IMR-90 (cell line): ENCODE measurements around the gene ACOXL. TPM values are rescaled to one million over a fixed set of nuclear protein-coding genes. Genes with fewer than 3 reads are reported as not detected.

Experiments used
- ATAC-seq: fragments of 200-7000 bp; cut with Tn5 transposase; 2 replicates; pipeline ENCODE4 v1.9.1; 2020; ENCODE audit warnings: low read depth, mild to moderate bottlenecking, moderate library complexity
- BruUV-seq: library from RNA; stranded (reverse); fragments of 400-500 nt; replicated peaks from 2 replicates; lab custom pipeline; 2021; lab: Mats Ljungman, UMichigan
- CTCF ChIA-PET: fragments of 300-600 bp; formaldehyde crosslinking; extraction: SDS; loops from one replicate; lab custom pipeline; 2021; ENCODE audit warnings: antibody characterized with exemption; lab: Yijun Ruan, JAX
- POLR2A ChIA-PET: fragments of 300-600 bp; sonication (Branson Sonifier 250); formaldehyde crosslinking; loops from one replicate; lab custom pipeline; 2022; ENCODE audit warnings: antibody characterized with exemption; ENCODE audit not compliant: unreplicated experiment; lab: Charles Lee
- DNase-seq: peaks from one replicate; pipeline ENCODE4 v3.0.0; 2013
- H2AFZ ChIP-seq: replicated peaks from 2 replicates; pipeline ENCODE3; 2013; ENCODE audit warnings: low read length, mild to moderate bottlenecking; ENCODE audit not compliant: poor library complexity
- H2AK5ac ChIP-seq: 2 replicates; pipeline ENCODE4 v1.6.1; 2013; ENCODE audit warnings: low read depth, low read length, inconsistent platforms
- H2AK9ac ChIP-seq: replicated peaks from 2 replicates; pipeline ENCODE3; 2013; ENCODE audit warnings: mild to moderate bottlenecking, low read depth, low read length, moderate library complexity; ENCODE audit not compliant: poor library complexity
- H2BK120ac ChIP-seq: 2 replicates; pipeline ENCODE4 v1.6.1; 2013; ENCODE audit warnings: low read depth, low read length, inconsistent platforms
- H2BK15ac ChIP-seq: 3 replicates; pipeline ENCODE4 v1.6.1; 2013; ENCODE audit warnings: low read depth, low read length, inconsistent platforms
- H2BK20ac ChIP-seq: 2 replicates; pipeline ENCODE4 v1.6.1; 2013; ENCODE audit warnings: low read depth, mild to moderate bottlenecking, inconsistent platforms, low read length, moderate library complexity
- H2BK5ac ChIP-seq: 2 replicates; pipeline ENCODE4 v1.6.1; 2013; ENCODE audit warnings: mild to moderate bottlenecking, low read depth, low read length, inconsistent platforms; ENCODE audit not compliant: poor library complexity, severe bottlenecking
- H3K14ac ChIP-seq: replicated peaks from 2 replicates; pipeline ENCODE4 v1.6.1; 2013; ENCODE audit warnings: low read depth, low read length, inconsistent platforms
- H3K18ac ChIP-seq: 2 replicates; pipeline ENCODE4 v1.6.1; 2013; ENCODE audit warnings: low read depth, low read length, control low read depth
- H3K23ac ChIP-seq: 2 replicates; pipeline ENCODE4 v1.6.1; 2013; ENCODE audit warnings: low read depth, low read length, inconsistent platforms
- H3K27ac ChIP-seq: 2 replicates; pipeline ENCODE4 v1.5.1; 2013; ENCODE audit warnings: mild to moderate bottlenecking, control low read depth, low read length; ENCODE audit not compliant: insufficient read depth
- H3K27me3 ChIP-seq: 2 replicates; pipeline ENCODE4 v1.6.1; 2013; ENCODE audit warnings: low read length; ENCODE audit not compliant: control insufficient read depth, insufficient read depth
- H3K36me3 ChIP-seq: 2 replicates; pipeline ENCODE4 v1.6.1; 2013; ENCODE audit warnings: low read length, mixed read lengths; ENCODE audit not compliant: control insufficient read depth, insufficient read depth
- H3K4ac ChIP-seq: 2 replicates; pipeline ENCODE4 v1.6.1; 2013; ENCODE audit warnings: low read depth, low read length, inconsistent platforms
- H3K4me1 ChIP-seq: 2 replicates; pipeline ENCODE4 v1.6.1; 2013; ENCODE audit warnings: low read length, mixed read lengths; ENCODE audit not compliant: control insufficient read depth, insufficient read depth
- H3K4me2 ChIP-seq: 2 replicates; pipeline ENCODE4 v1.6.1; 2013; ENCODE audit warnings: low read depth, mild to moderate bottlenecking, control low read depth, low read length, moderate library complexity
- H3K4me3 ChIP-seq: 2 replicates; pipeline ENCODE4 v1.5.1; 2013; ENCODE audit warnings: low read depth, mild to moderate bottlenecking, control low read depth, low read length, moderate library complexity; ENCODE audit not compliant: insufficient read depth
- H3K56ac ChIP-seq: 2 replicates; pipeline ENCODE4 v1.6.1; 2013; ENCODE audit warnings: low read length, inconsistent platforms; ENCODE audit not compliant: insufficient read depth; ENCODE audit errors: extremely low read depth
- H3K79me1 ChIP-seq, 2 experiments: 2 replicates each; pipeline ENCODE4 v1.6.1; 2013; ENCODE audit warnings: low read length in 2 of 2, inconsistent platforms in 1 of 2, low read depth in 1 of 2
- H3K9ac ChIP-seq: 2 replicates; pipeline ENCODE4 v1.6.1; 2013; ENCODE audit warnings: low read depth, low read length, control low read depth
- H3K9me1 ChIP-seq: 2 replicates; pipeline ENCODE4 v1.6.1; 2013; ENCODE audit warnings: low read length, inconsistent platforms; ENCODE audit not compliant: insufficient read depth
- H3K9me3 ChIP-seq: 2 replicates; pipeline ENCODE4 v1.6.1; 2013; ENCODE audit warnings: low read length; ENCODE audit not compliant: control insufficient read depth, insufficient read depth
- H4K20me1 ChIP-seq: 2 replicates; pipeline ENCODE4 v1.6.1; 2013; ENCODE audit warnings: low read length, inconsistent platforms; ENCODE audit not compliant: insufficient read depth
- H4K5ac ChIP-seq: 2 replicates; pipeline ENCODE4 v1.6.1; 2013; ENCODE audit warnings: mild to moderate bottlenecking, low read depth, low read length, control low read depth
- H4K8ac ChIP-seq, 2 experiments: 2 replicates each; pipeline ENCODE4 v1.6.1; 2013; ENCODE audit warnings: low read depth in 2 of 2, low read length in 2 of 2, control low read depth in 1 of 2, inconsistent platforms in 1 of 2
- H4K91ac ChIP-seq: 2 replicates; pipeline ENCODE4 v1.6.1; 2013; ENCODE audit warnings: low read depth, low read length, inconsistent platforms; ENCODE audit not compliant: insufficient read depth
- CEBPB ChIP-seq: IDR thresholded peaks from 2 replicates; pipeline ENCODE4 v1.6.1; 2012; ENCODE audit warnings: low read depth, low read length, improper control_type of control experiment
- ELK1 ChIP-seq: fragments of 150-350 bp; IDR thresholded peaks from 2 replicates; pipeline ENCODE4 v1.6.1; 2016; ENCODE audit warnings: low read depth, mild to moderate bottlenecking, low read length, moderate library complexity, borderline replicate concordance
- WGBS, 2 experiments: methylation state at CpG; one replicate each; pipeline versions ENCODE4 v1.1.5 to v1.1.7; 2013; ENCODE audit warnings: missing lambda C conversion rate in 2 of 2; ENCODE audit not compliant: insufficient read length in 1 of 2; ENCODE audit errors: extremely low coverage in 2 of 2; 5-methylcytosine and 5-hydroxymethylcytosine counted together
- dilution Hi-C: fragments of 300-500 bp; cut with HindIII; formaldehyde crosslinking; loops from one replicate; pipeline ENCODE4 v1.14.3; 2018; ENCODE audit warnings: low sequenced_read_pairs; ENCODE audit not compliant: unreplicated experiment
- in situ Hi-C: fragments of 300-500 bp; cut with MboI; formaldehyde crosslinking; loops from 3 replicates; pipeline ENCODE4 v1.14.3; 2019; ENCODE audit warnings: low sequenced_read_pairs, inconsistent platforms, mixed read lengths
- intact Hi-C: fragments of 100-400 bp; cut with micrococcal nuclease; formaldehyde crosslinking; loops from 2 replicates; pipeline ENCODE4 v1.10.0; 2022
- polyA plus RNA-seq, 3 experiments: library from polyadenylated mRNA; depleted of rRNA; stranded (reverse); fragments of >200 nt; gene quantifications; 2 replicates each; pipeline ENCODE4 v1.2.3, GENCODE V29; 2012; ENCODE audit warnings: low replicate concordance in 1 of 3
- total RNA-seq: library from RNA; depleted of rRNA; stranded (reverse); fragments of >200 nt; gene quantifications from 2 replicates; pipeline ENCODE4 v1.2.3, GENCODE V29; 2012

The ACOXL gene
- total and polyA plus RNA-seq, 2 of the 4 experiments (the other 2 are of a cell fraction) = not detected

GRCh38 chr2:110702514-110703380, 29.6 kb upstream of the ACOXL start (continued):
- no peak for TF ChIP-seq CEBPB

GRCh38 chr2:110707386-110707965, 24.9 kb upstream of the ACOXL start:
- no peak for DNase-seq
- Histone ChIP-seq H4K20me1 (no peaks in the 10 kb centered on the region), H3K9me1 (no peaks in the 10 kb centered on the region), H3K27me3 (peaks cover 21% of the 10 kb centered on the region), H3K4ac (no peak overlapping the region), H4K5ac (no peak overlapping the region), H3K56ac (no peak overlapping the region), H3K36me3 (no peaks in the 10 kb centered on the region), H2BK15ac (no peak overlapping the region), H3K9me3 (no peaks in the 10 kb centered on the region), H2BK5ac (no peak overlapping the region), H3K4me2 (no peak overlapping the region), H4K91ac (no peak overlapping the region), H3K23ac (no peak overlapping the region), H4K8ac (no peak overlapping the region), H2AK5ac (no peak overlapping the region), H2AK9ac (no peak overlapping the region), H3K79me1 (no peaks in the 10 kb centered on the region), H2BK120ac (no peak overlapping the region), H2BK20ac (no peak overlapping the region), H3K9ac (no peak overlapping the region), H3K4me1 (no peaks in the 10 kb centered on the region), H2AFZ (no peak overlapping the region), H3K4me3 (no peak overlapping the region), H3K18ac (no peak overlapping the region), H3K27ac (no peak overlapping the region), H3K14ac (no peak overlapping the region)
- TF ChIP-seq ELK1 = no peak
- ChIA-PET CTCF (interaction anchor here (0.7 kb wide), 1 partner anchor 28 kb away, joined by 3 read pairs; no protein-coding TSS in a partner anchor), POLR2A (no interaction called here)
- ATAC-seq = no peak
- in situ Hi-C loops (no loop called here), intact Hi-C loops (no loop called here), dilution Hi-C loops (no loop called here)
- no CpG with 5 or more reads among the region's 1 CpG for WGBS, 2 experiments
- BruUV-seq = no TSS peak
